NCI-H2196 (cell line): ENCODE data around the gene EN1.

Source experiments
- DNase-seq: peaks from one replicate; lab custom pipeline; 2025; ENCODE audit not compliant: unreplicated experiment; lab: John Stamatoyannopoulos, UW

The EN1 gene

DNA sequence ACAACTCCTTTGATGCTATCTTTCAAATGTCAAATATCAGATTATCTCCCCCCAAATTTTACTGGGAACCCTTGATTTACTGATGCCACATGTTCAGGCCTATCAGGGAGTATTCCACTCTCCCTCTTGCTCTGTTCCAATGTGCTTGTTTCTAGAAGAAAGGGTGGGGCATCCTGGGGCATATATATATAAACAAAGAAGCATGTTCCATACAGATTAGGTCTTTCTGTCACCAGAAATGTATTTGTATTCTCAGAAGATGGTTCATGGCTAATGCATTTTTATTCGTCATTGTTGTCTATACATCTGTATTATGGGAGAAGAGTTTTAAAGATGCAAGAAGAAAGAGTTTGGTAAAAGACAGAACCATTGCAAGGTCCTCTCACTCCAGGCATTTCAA is 24.9 kb downstream of the EN1 start:
- DNase-seq: no peak

DNA sequence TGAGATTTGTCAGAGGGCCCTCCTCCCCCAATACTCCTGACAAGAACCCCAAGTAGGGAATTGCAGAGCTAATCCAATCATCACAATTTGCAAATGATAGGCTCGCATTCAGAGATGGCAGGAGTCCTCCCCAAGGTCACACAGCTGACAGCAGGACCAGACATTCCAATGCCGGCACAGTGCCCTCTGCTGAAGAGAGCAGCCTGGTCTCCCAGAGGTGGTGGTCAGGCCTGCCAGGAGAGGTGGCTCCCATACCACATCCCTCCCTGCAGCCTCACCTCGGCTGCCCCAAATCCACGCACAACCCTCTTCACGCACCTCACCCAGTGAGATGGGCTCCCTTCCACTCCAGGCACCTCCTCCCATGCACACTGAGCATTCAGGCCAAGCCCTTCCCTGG is 25.4 kb downstream of the EN1 start:
- DNase-seq: no peak

- DNase-seq: no peak
Measured at GRCh38 chr2:118817469-118817868, 30.0 kb downstream of the EN1 start.

GRCh38 chr2:118816669-118817068 is 30.8 kb downstream of the EN1 start:
- no peak for DNase-seq

GRCh38 chr2:118815731-118816130 is 31.7 kb downstream of the EN1 start:
- no peak for DNase-seq

DNA sequence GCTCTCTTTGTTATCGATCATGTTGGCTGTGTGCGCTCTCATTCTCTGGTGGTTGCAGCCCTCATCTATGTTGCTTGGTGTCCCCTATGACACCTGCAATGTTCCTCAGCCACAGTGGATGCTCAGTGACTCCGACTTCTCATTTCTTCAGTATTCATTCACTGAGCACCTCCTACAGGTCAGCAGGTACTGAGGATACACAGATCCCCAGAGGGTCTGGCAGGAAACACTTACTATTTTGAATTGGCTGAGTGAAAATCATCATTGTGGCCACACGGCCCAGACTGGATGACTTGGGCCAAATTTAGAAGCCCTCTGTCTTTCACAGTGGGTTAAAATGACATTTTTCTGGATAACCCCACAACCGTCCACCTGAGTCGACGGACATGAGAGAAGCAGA is 32.1 kb downstream of the EN1 start:
- no peak for DNase-seq

- DNase-seq: no peak
Measured at GRCh38 chr2:118814368-118814767, 33.1 kb downstream of the EN1 start.

DNA sequence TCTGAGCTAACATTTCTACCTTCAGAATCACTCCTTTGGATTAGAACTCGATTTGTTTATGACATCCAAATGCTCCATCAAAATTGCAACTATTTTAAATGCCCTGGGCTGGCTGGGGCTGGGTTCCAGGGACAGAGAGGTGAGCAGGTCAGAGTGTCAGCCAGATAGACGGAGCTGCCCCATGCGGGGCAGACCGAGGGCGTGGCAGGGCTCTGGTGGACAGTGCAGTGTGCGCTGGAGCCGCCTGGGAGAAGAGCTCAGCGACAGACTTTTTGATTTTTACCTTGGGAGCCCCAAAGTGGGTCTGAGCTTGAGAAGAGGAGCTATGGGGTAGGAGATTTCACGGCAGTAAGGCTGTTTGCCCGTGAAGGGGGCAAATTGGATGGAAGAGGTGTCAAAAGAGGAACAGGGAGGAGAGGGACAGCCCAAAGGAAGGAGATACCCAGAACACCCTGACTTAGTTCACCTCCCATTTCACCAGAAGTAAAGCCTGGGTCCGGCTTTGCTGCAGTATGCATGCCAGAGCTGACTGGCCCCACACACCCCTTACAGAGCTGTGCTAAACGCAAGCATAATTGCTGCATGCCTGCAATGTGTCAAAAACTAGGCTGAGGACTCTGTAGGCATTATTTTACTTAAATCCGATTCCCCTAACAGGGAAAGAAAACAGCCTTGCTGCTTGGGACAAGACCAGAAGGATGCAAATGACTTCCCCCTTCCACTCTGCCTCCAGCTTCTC is 33.7 kb downstream of the EN1 start:
- no peak for DNase-seq

DNA sequence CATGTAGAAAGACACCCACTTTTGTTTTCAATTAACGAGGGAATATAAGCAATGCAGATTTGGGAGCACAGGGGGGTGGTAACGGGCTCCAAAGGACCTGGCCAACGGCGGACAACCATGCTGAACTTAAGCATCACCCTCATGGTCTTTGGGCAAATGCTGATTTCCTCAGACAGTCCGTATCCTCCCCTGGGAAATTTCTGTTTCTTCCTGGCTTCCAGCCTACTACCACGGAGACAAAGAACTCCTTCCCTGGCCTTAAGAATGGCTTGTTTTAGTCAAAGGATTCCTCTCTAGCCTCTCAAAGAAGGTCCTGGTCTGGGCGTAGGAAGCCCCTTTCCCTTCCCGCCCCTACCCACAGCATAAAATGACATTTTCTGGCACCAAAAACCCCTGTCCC is 34.3 kb downstream of the EN1 start:
- DNase-seq: no peak

- DNase-seq: no peak
Measured at GRCh38 chr2:118812552-118812951, 34.9 kb downstream of the EN1 start.

- no peak for DNase-seq
Measured at GRCh38 chr2:118811514-118812115, 35.8 kb downstream of the EN1 start.

DNA sequence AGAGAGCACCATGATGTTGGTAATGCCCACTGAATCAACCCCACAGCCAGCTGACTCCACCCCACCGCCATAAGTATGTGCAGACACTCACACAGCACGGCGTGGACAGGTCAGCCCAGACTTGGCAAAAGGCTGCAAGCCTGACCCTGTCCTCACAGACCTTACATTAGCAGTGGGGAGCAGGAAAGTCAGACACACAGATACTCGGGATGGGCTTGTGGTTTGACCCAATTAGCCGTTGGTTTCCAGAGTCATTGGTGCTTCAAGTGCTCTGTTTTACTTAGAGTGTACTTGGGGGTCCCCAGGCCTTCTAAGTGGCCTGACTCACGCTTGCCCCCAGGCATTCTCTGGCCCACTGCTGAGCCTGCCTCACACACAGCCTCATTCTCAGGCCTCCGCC is 36.7 kb downstream of the EN1 start:
- no peak for DNase-seq

- no peak for DNase-seq
Measured at GRCh38 chr2:118808429-118808809, 39.0 kb downstream of the EN1 start.

- no peak for DNase-seq
Measured at GRCh38 chr2:118807668-118808428, 39.6 kb downstream of the EN1 start.

DNA sequence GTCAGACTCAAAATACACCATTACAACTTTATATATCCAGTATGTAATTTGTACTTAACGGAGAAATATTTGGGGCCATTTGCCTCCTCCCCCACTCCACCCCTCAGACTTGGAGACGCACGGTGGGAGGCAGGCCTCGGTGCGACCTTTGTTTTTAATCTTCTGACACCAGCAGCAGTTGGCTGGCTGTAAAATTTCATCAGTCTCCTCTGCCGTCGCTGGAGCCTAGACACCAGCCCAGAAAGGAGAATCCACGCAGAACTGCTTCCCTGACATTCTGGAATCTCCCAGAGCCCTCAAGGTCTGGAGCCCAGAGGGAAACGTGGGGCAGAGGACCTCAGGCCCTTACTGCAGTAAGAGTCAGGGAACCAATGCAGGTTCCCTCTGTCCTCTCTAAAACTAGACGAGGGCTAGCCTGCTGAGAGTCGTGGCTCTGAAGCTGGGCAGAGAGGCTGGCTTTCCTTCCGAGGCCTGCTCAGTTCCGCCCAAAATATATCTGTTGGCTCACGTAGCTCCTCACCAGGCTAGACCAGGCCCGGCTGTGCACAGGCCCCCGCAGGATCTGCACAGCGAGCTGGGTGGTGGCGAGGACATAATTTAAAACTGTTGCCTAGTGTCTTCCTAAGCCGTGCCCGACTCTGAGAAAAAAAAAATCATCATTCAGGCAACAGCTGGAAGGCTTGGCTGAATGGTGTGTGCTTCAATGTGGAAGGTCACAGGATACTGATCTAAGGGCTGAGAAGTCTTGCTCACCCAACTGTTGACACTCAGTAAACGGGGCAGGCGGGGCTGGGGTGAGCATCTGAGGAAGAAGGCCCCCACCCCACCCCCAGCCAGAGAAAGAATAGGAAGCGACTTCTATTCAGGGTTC is 40.4 kb downstream of the EN1 start:
- no peak for DNase-seq

- DNase-seq: no peak
Measured at GRCh38 chr2:118805064-118805690, 42.3 kb downstream of the EN1 start.

- no peak for DNase-seq
Measured at GRCh38 chr2:118803012-118803411, 44.4 kb downstream of the EN1 start.

GRCh38 chr2:118801151-118801550 is 46.3 kb downstream of the EN1 start:
- no peak for DNase-seq

GRCh38 chr2:118800736-118801135 is 46.7 kb downstream of the EN1 start:
- DNase-seq: no peak

- no peak for DNase-seq
Measured at GRCh38 chr2:118794546-118794945, 52.9 kb downstream of the EN1 start.
